Upper lobe of right lung (tissue), 1 donor: ENCODE data around the gene DDX27. TPM values are rescaled to one million over a fixed set of nuclear protein-coding genes. Genes with fewer than 3 reads are reported as not detected.
A peak's percentile ranks its signal among the peaks of the same experiment; 100 is the strongest.

Experiments
- ATAC-seq: fragments of 200-7000 bp; cut with Tn5 transposase; one replicate; pipeline ENCODE4 v1.9.1; 2020; ENCODE audit warnings: mild to moderate bottlenecking, moderate library complexity
- DNase-seq: peaks from one replicate; pipeline ENCODE4 v3.0.0-alpha.2; 2020
- H3K27ac ChIP-seq: fragments of 200-600 bp; one replicate; pipeline ENCODE4 v1.8.0; 2022
- H3K27me3 ChIP-seq: fragments of 200-600 bp; one replicate; pipeline ENCODE4 v1.8.0; 2022; ENCODE audit warnings: mild to moderate bottlenecking
- H3K36me3 ChIP-seq: fragments of 200-600 bp; one replicate; pipeline ENCODE4 v1.8.0; 2022
- H3K4me1 ChIP-seq: fragments of 200-600 bp; one replicate; pipeline ENCODE4 v1.8.0; 2022
- H3K4me3 ChIP-seq: fragments of 200-600 bp; one replicate; pipeline ENCODE4 v1.8.0; 2022; ENCODE audit warnings: mild to moderate bottlenecking
- H3K9me3 ChIP-seq: fragments of 200-600 bp; one replicate; pipeline ENCODE4 v1.8.0; 2022
- intact Hi-C: fragments of 100-400 bp; cut with DNase I; formaldehyde crosslinking; loops from one replicate; pipeline ENCODE4 v1.11.0; 2022
- total RNA-seq: library from RNA; stranded (reverse); fragmentation: NEBNext Ultra II Directional; extraction: Animal tissue kit (Norgen Biotek cat#: 25700); gene quantifications from one replicate; pipeline ENCODE4 v1.2.1, GENCODE V29; 2021
- TF ChIP-seq, protein P1 (sequence below): fragments of 200-600 bp; IDR thresholded peaks from one replicate; pipeline ENCODE4 v1.8.0; 2022; ENCODE audit warnings: antibody characterized with exemption
- donor health status: DM: no; HTN: yes; CAD: no; lungs with severe emphysema.

The DDX27 gene
- total RNA-seq, 1 donor from 2014 or later, result 25.9 TPM

DNA sequence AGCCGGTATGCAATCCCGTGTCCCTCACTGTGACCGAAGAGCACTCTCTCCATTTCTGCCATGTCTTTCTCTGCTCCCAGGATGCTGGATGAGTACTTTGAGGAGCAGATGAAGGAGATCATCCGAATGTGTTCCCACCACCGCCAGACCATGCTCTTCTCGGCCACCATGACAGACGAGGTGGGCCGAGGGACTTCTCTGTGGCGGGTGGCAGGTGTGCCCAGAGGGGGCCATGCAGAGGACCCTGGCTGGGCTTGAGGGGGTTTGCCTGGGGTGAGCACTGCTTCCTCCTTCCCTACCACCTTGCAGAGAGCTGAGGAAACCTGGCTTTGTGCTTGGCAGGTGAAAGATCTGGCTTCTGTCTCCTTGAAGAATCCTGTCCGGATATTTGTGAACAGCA is 14.0 kb downstream of the DDX27 start:
- Histone ChIP-seq H3K4me3 (no peak overlapping the region), H3K27ac (no peak overlapping the region), H3K9me3 (no peaks in the 10 kb centered on the region), H3K27me3 (no peaks in the 10 kb centered on the region), H3K4me1 (no peaks in the 10 kb centered on the region), H3K36me3 (peaks cover 96% of the 10 kb centered on the region)
- no peak for ATAC-seq
- TF ChIP-seq, protein P1, sequence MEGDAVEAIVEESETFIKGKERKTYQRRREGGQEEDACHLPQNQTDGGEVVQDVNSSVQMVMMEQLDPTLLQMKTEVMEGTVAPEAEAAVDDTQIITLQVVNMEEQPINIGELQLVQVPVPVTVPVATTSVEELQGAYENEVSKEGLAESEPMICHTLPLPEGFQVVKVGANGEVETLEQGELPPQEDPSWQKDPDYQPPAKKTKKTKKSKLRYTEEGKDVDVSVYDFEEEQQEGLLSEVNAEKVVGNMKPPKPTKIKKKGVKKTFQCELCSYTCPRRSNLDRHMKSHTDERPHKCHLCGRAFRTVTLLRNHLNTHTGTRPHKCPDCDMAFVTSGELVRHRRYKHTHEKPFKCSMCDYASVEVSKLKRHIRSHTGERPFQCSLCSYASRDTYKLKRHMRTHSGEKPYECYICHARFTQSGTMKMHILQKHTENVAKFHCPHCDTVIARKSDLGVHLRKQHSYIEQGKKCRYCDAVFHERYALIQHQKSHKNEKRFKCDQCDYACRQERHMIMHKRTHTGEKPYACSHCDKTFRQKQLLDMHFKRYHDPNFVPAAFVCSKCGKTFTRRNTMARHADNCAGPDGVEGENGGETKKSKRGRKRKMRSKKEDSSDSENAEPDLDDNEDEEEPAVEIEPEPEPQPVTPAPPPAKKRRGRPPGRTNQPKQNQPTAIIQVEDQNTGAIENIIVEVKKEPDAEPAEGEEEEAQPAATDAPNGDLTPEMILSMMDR, result no peak
- DNase-seq, result no peak
- intact Hi-C loops, result no loop called here

DNA sequence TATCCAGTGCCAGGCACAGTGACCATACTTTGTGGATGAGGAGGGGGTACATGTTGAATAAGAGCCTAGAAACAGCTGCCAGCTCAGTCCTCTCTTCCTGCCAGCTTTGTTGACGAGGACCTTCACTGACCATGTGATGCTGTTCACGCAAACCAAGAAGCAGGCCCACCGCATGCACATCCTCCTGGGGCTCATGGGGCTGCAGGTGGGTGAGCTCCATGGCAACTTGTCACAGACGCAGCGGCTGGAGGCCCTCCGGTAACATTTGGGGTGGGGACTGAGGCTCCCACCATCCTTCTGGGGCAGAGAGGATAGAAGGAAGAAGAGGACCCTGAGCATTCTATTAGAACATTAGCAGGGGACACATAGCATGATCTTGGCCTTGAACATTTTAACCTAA is 15.6 kb downstream of the DDX27 start:
- DNase-seq, result no peak
- Histone ChIP-seq H3K27me3 (no peaks in the 10 kb centered on the region), H3K4me3 (no peak overlapping the region), H3K27ac (no peak overlapping the region), H3K9me3 (no peaks in the 10 kb centered on the region), H3K4me1 (no peaks in the 10 kb centered on the region), H3K36me3 (peaks cover 96% of the 10 kb centered on the region)
- ATAC-seq, result no peak
- TF ChIP-seq, protein P1, result no peak
- intact Hi-C loops, result loop anchor here (5.0 kb wide), 1 partner anchor 92 kb away; no protein-coding TSS in a partner anchor

DNA sequence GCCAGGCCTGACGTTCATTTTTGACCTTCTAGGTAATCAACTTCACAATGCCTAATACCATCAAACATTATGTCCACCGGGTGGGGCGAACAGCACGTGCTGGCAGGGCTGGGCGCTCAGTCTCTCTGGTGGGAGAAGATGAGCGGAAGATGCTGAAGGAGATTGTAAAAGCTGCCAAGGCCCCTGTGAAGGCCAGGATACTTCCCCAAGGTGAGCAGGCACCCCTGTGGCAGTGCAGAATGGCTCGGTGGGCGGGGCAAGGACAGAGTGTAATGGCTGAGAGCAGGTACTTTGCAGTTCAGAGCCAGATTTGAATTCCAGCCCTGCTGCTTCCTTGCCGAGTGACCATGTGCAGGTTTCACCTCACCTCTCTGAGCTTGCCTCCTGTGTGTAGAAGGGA is 17.1 kb downstream of the DDX27 start:
- DNase-seq, result no peak
- peaks cover 96% of the 10 kb centered on the region for H3K36me3 ChIP-seq
- no peak overlapping the region for H3K27ac ChIP-seq
- no peak for ATAC-seq
- TF ChIP-seq, protein P1, result no peak
- intact Hi-C loops, result loop anchor here (5.0 kb wide), 1 partner anchor 91 kb away; no protein-coding TSS in a partner anchor
- no peaks in the 10 kb centered on the region for H3K9me3 ChIP-seq
- H3K4me1 ChIP-seq, result no peaks in the 10 kb centered on the region
- H3K27me3 ChIP-seq, result no peaks in the 10 kb centered on the region
- no peak overlapping the region for H3K4me3 ChIP-seq

DNA sequence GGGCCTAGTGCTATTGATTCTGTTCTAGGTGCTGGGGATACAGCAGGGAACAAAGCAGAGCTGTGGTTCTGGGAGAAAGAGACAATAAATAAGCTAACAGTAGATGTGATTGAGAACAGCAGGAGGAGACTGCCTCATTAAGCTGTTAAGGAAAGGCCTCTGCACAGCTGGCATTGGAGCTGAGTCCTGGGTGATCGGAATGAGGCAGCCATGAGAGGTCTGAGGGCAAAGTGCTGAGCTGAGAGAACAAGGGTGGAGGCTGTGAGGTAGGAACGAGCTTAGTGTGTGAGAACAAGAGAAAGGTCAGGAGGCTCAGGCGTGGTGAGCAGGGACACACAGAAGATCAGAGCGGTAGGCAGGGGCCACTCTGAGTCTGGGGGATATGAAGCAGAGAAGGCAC is 18.3 kb downstream of the DDX27 start:
- Histone ChIP-seq H3K36me3 (peaks cover 96% of the 10 kb centered on the region), H3K27ac (no peak overlapping the region), H3K4me3 (no peak overlapping the region), H3K9me3 (no peaks in the 10 kb centered on the region), H3K27me3 (no peaks in the 10 kb centered on the region), H3K4me1 (no peaks in the 10 kb centered on the region)
- TF ChIP-seq, protein P1, result no peak
- intact Hi-C loops, result loop anchor here (5.0 kb wide), 1 partner anchor 90 kb away; no protein-coding TSS in a partner anchor
- no peak for ATAC-seq
- no peak for DNase-seq

DNA sequence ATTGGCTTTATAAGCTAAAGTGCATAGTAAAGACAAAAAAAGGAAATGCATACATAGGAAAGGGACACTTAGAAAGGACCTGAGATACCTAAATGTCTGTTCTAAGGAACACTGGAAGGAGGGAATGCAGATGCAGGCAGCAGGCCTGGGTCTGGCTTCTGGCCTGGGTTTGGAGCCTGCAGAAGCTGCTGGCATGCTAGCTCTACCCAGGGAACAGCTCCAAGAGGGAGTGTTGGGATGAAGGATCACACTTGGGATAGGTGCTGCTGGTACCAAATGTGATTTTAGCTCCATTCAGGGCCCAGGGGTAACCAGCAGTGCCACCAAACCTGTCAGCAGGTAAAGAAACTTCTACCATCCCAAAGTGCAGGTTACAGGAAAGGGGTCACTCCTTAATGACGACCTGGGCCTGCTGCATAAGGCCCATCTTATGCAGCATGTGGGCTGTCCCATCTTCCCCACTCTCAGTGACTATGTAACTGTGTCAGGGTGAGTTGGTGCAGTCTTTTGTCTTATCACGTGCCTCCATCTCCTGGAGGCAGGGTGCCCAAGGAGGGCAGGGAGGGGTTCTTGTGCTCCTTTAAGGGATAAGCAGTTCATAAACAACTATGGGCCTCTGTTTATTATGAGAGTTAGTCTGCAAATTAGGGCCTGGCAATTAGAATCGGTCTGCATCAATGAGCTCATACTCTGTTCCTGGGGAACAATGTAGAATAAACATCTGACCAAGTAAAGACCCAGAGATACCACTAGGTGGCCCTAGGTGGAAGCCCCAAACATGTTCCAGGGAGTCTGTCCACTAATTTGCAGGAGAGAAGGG is 26.9 kb downstream of the DDX27 start:
- TF ChIP-seq, protein P1, result peak; percentile 59
- no peaks in the 10 kb centered on the region for H3K9me3 ChIP-seq
- peaks cover 94% of the 10 kb centered on the region for H3K36me3 ChIP-seq
- peak; percentile 83 for ATAC-seq
- peaks cover 7% of the 10 kb centered on the region for H3K4me1 ChIP-seq
- H3K27ac ChIP-seq, result no peak overlapping the region
- DNase-seq, result no peak
- no peaks in the 10 kb centered on the region for H3K27me3 ChIP-seq
- intact Hi-C loops, result no loop called here
- H3K4me3 ChIP-seq, result no peak overlapping the region
